Large intestine (tissue), 3 donors: Measurements from ENCODE around the gene HPCAL1. TPM values are rescaled to one million over a fixed set of nuclear protein-coding genes. Genes with fewer than 3 reads are reported as not detected.

Experiments
- DNase-seq, 2 donors: peaks; one replicate each; pipeline versions ENCODE4 v3.0.0 to v3.0.0-alpha.2; 2013
- H3K27ac ChIP-seq: one replicate; pipeline ENCODE4 v1.5.1; 2013; ENCODE audit warnings: low read length
- H3K27me3 ChIP-seq: 2 replicates; pipeline ENCODE4 v1.6.1; 2013; ENCODE audit warnings: low read length; ENCODE audit not compliant: control insufficient read depth, insufficient read depth
- H3K36me3 ChIP-seq: 2 replicates; pipeline ENCODE4 v1.6.1; 2013; ENCODE audit warnings: low read length; ENCODE audit not compliant: control insufficient read depth, insufficient read depth
- H3K4me1 ChIP-seq: one replicate; pipeline ENCODE4 v1.6.1; 2013; ENCODE audit warnings: low read length; ENCODE audit not compliant: control insufficient read depth, insufficient read depth
- H3K4me3 ChIP-seq: one replicate; pipeline ENCODE4 v1.5.1; 2013; ENCODE audit warnings: low read length
- H3K9me3 ChIP-seq: one replicate; pipeline ENCODE4 v1.6.1; 2013; ENCODE audit warnings: mild to moderate bottlenecking, low read depth, low read length, moderate library complexity; ENCODE audit not compliant: control insufficient read depth
- WGBS: methylation state at CpG from one replicate; pipeline ENCODE4 v1.1.5; 2013; ENCODE audit warnings: low lambda C conversion rate; ENCODE audit not compliant: insufficient coverage; 5-methylcytosine and 5-hydroxymethylcytosine counted together
- polyA plus RNA-seq: library from polyadenylated mRNA; unstranded; fragments of 120-200 nt; gene quantifications from one replicate; pipeline ENCODE4 v1.2.1, GENCODE V29; 2013

HPCAL1 gene
- polyA plus RNA-seq, 1 donor, result 68.7 TPM

- Histone ChIP-seq H3K4me3 (no peak overlapping the region), H3K27me3 (no peaks in the 10 kb centered on the region), H3K4me1 (peaks cover 26% of the 10 kb centered on the region), H3K27ac (no peak overlapping the region), H3K36me3 (peaks cover 14% of the 10 kb centered on the region), H3K9me3 (no peaks in the 10 kb centered on the region)
- no CpG with 5 or more reads among the region's 6 CpGs for WGBS
- no peak for DNase-seq
Observed at GRCh38 chr2:10390369-10390801, 87.7 kb downstream of the HPCAL1 start.

- no peak for DNase-seq
- Histone ChIP-seq H3K27me3 (no peaks in the 10 kb centered on the region), H3K9me3 (no peaks in the 10 kb centered on the region), H3K4me3 (no peak overlapping the region), H3K27ac (no peak overlapping the region), H3K4me1 (peaks cover 15% of the 10 kb centered on the region), H3K36me3 (peaks cover 14% of the 10 kb centered on the region)
- 100% methylated on average over 1 of the region's 5 CpGs for WGBS
Observed at GRCh38 chr2:10392100-10392499, 89.4 kb downstream of the HPCAL1 start.

GRCh38 chr2:10392548-10392947 is 89.8 kb downstream of the HPCAL1 start:
- DNase-seq, result no peak
- Histone ChIP-seq H3K4me3 (no peak overlapping the region), H3K4me1 (peaks cover 15% of the 10 kb centered on the region), H3K27me3 (no peaks in the 10 kb centered on the region), H3K27ac (no peak overlapping the region), H3K9me3 (no peaks in the 10 kb centered on the region), H3K36me3 (peaks cover 14% of the 10 kb centered on the region)
- WGBS, result no CpG with 5 or more reads among the region's 6 CpGs

GRCh38 chr2:10392951-10393639 is 90.4 kb downstream of the HPCAL1 start:
- peaks cover 11% of the 10 kb centered on the region for H3K36me3 ChIP-seq
- peaks cover 15% of the 10 kb centered on the region for H3K4me1 ChIP-seq
- no peak overlapping the region for H3K27ac ChIP-seq
- no peaks in the 10 kb centered on the region for H3K27me3 ChIP-seq
- H3K4me3 ChIP-seq, result no peak overlapping the region
- DNase-seq, result peak in 1 of 2 donors; percentile 63
- no peaks in the 10 kb centered on the region for H3K9me3 ChIP-seq
- WGBS, result no CpG with 5 or more reads among the region's 9 CpGs

- H3K4me1 ChIP-seq, result peaks cover 15% of the 10 kb centered on the region
- no peak for DNase-seq
- H3K36me3 ChIP-seq, result peaks cover 11% of the 10 kb centered on the region
- no peaks in the 10 kb centered on the region for H3K9me3 ChIP-seq
- no peak overlapping the region for H3K4me3 ChIP-seq
- no peak overlapping the region for H3K27ac ChIP-seq
- WGBS, result no CpG with 5 or more reads among the region's 4 CpGs
- H3K27me3 ChIP-seq, result no peaks in the 10 kb centered on the region
Observed at GRCh38 chr2:10393640-10393982, 90.9 kb downstream of the HPCAL1 start.

GRCh38 chr2:10395893-10396292 is 93.2 kb downstream of the HPCAL1 start:
- H3K9me3 ChIP-seq, result no peaks in the 10 kb centered on the region
- peaks cover 13% of the 10 kb centered on the region for H3K4me1 ChIP-seq
- WGBS, result no CpG with 5 or more reads among the region's 14 CpGs
- no peak for DNase-seq
- peaks cover 14% of the 10 kb centered on the region for H3K36me3 ChIP-seq
- H3K27me3 ChIP-seq, result no peaks in the 10 kb centered on the region
- H3K27ac ChIP-seq, result no peak overlapping the region
- H3K4me3 ChIP-seq, result no peak overlapping the region

- Histone ChIP-seq H3K4me1 (peaks cover 18% of the 10 kb centered on the region), H3K27ac (no peak overlapping the region), H3K9me3 (no peaks in the 10 kb centered on the region), H3K36me3 (peaks cover 12% of the 10 kb centered on the region), H3K4me3 (no peak overlapping the region), H3K27me3 (no peaks in the 10 kb centered on the region)
- DNase-seq, result no peak
- no CpG with 5 or more reads among the region's 13 CpGs for WGBS
Observed at GRCh38 chr2:10396464-10396863, 93.8 kb downstream of the HPCAL1 start.

GRCh38 chr2:10397297-10397875 is 94.7 kb downstream of the HPCAL1 start:
- H3K27me3 ChIP-seq, result no peaks in the 10 kb centered on the region
- peaks cover 26% of the 10 kb centered on the region for H3K4me1 ChIP-seq
- H3K27ac ChIP-seq, result no peak overlapping the region
- H3K36me3 ChIP-seq, result peaks cover 12% of the 10 kb centered on the region
- DNase-seq, result no peak
- WGBS, result no CpG with 5 or more reads among the region's 16 CpGs
- no peak overlapping the region for H3K4me3 ChIP-seq
- no peaks in the 10 kb centered on the region for H3K9me3 ChIP-seq

GRCh38 chr2:10397878-10398277 is 95.2 kb downstream of the HPCAL1 start:
- peaks cover 12% of the 10 kb centered on the region for H3K36me3 ChIP-seq
- WGBS, result no CpG with 5 or more reads among the region's 4 CpGs
- no peaks in the 10 kb centered on the region for H3K27me3 ChIP-seq
- H3K4me1 ChIP-seq, result peaks cover 26% of the 10 kb centered on the region
- no peaks in the 10 kb centered on the region for H3K9me3 ChIP-seq
- no peak overlapping the region for H3K27ac ChIP-seq
- DNase-seq, result peak in 1 of 2 donors; percentile 35
- no peak overlapping the region for H3K4me3 ChIP-seq

GRCh38 chr2:10398496-10398895 is 95.8 kb downstream of the HPCAL1 start:
- peak in 1 of 2 donors; percentile 15 for DNase-seq
- H3K4me1 ChIP-seq, result peaks cover 24% of the 10 kb centered on the region
- H3K27ac ChIP-seq, result no peak overlapping the region

GRCh38 chr2:10399358-10399757 is 96.7 kb downstream of the HPCAL1 start:
- H3K4me1 ChIP-seq, result peaks cover 24% of the 10 kb centered on the region
- no peak overlapping the region for H3K27ac ChIP-seq

More at GRCh38 chr2:10398496-10398895, 95.8 kb downstream of the HPCAL1 start:
- Histone ChIP-seq H3K36me3 (peaks cover 12% of the 10 kb centered on the region), H3K27me3 (no peaks in the 10 kb centered on the region), H3K4me3 (no peak overlapping the region), H3K9me3 (no peaks in the 10 kb centered on the region)
- WGBS, result no CpG with 5 or more reads among the region's 14 CpGs

More at GRCh38 chr2:10399358-10399757, 96.7 kb downstream of the HPCAL1 start:
- H3K4me3 ChIP-seq, result no peak overlapping the region
- peaks cover 17% of the 10 kb centered on the region for H3K36me3 ChIP-seq
- H3K27me3 ChIP-seq, result no peaks in the 10 kb centered on the region
- DNase-seq, result no peak
- no peaks in the 10 kb centered on the region for H3K9me3 ChIP-seq
- no CpG with 5 or more reads among the region's 16 CpGs for WGBS
